Activated gamma-delta T cell treated with anti-CD3 and anti-CD28 coated beads, Interleukin-2, amount 50 U/mL, for 16 hours (primary cell): Measurements from ENCODE around the gene WRAP73.
"Not testable (repeated sequence)": the region's sequence is repeated elsewhere in the genome, so short reads cannot be mapped to it uniquely, and the experiment has no call there.

Experiments used
- DNase-seq: peaks from one replicate; pipeline ENCODE4 v3.0.0-alpha.2; 2020; ENCODE audit warnings: low read depth

WRAP73 gene

GRCh38 chr1:3630161-3630611 is 19.7 kb downstream of the WRAP73 start:
- DNase-seq = no peak

- DNase-seq = no peak
Observed at GRCh38 chr1:3629561-3630160, 20.2 kb downstream of the WRAP73 start.

DNA sequence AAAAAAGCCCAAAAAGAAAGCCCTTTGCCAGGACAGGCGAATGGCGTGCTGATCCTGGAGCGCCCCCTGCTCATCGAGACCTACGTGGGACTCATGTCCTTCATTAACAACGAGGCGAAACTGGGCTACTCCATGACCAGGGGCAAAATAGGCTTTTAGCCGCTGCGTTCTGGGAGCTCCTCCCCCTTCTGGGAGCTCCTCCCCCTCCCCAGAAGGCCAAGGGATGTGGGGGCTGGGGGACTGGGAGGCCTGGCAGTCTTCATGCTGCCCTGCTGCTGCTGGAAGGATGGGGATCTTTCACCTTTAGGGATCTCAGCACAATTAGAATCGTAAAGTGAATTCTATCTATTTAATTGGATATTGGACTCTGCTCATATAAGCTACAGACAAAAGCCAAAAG is 21.5 kb downstream of the WRAP73 start:
- DNase-seq = no peak

DNA sequence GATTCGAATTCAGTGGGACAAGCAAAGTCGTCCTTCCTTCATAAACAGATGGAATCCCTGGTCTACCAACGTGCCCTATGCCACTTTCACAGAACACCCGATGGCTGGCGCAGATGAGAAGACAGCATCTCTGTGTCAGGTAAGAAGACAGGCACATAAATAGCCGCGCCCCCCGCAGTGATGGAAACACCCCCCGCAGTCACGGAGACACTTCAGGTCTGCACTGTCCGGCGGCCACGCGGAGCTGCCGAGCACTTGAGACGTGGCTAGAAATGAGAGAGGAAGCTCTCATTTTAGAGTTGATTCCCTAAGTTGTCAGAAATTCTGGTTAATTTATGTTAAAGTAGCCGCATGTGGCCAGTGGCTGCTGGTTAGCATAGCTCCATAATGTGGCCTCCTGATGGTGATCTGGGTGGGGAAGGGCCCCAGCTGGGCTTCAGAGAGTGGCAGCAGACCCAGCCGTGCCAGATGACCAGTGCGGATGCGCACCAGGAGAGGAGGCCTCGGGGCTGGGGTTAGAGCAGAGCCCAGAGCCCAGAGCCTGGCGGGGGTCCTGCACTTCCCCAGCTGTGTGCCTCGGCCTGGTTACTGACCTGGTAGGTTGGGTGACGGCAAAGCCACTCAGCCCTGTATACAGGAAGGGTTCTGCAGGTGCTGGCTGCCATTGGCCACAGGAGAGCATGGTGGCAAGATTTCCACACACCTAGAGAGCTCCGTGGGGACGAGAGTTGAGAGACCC is 22.2 kb downstream of the WRAP73 start:
- no peak for DNase-seq

DNA sequence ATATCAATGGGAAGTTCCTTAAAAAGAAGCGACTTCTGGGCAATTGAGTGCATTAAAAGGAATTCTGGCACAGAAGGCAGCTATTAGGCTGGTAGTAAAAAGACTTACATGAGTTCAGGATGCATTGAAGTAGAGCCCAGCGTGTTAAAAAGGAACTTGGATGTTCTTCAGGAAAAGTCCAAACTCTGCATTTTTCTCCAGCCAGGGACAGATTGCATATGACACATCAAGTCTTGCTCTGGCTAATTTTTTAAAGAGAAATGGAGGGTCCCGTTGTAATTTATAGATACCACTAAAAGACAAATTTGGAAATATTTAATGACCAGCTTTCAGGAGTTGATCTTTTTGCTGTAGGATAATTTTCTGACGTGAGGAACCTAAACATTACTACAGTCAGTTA is 23.9 kb downstream of the WRAP73 start:
- no peak for DNase-seq

- peak; percentile 8 for DNase-seq
Observed at GRCh38 chr1:3625151-3625907, 24.6 kb downstream of the WRAP73 start.

DNA sequence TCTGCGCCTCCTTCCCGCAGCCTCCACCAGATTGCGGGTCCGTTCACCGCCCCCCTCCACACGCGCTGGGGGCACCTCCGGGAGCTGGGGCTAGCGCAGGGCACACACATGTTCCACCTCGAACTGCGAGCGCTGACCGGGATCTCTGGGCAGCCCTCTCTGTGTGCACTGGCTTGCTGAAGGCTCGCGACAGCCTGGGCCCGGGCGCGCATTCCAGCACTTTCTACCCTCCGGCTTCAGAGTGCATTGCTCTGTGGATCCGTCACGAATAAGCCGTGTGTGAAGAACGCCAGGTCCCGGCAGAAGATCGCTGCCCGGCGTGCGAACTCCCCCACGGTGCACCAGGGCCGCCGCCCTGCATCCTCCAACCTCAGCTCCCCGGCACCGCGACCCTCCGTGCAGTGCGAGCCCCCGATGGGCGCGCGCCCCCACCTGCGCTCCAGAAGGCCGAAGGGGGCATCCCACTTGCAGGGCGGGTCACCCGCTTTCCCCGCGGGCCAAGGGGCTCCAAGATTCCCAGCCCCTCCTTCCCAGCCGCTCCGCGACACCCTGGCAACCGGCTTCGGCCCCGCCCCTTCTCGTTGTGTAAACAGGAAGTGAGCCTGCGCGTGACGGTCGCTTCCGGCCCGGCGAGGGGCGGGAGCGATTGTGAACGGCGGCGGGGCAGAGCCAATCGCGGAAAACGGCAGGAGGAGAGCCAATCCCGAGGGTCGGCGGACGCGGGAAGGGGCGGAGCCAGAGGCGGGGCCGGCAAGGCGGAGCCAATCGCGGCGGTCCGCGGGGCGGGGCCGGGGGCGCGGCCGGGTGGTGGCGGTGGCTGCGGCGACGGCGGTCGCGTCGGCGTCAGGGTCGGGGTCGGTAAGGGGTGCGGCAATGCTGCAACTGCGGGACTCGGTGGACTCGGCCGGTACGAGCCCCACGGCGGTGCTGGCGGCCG is 25.4 kb downstream of the WRAP73 start, which contains the start of gene TPRG1L:
Gene TPRG1L (plus strand): TSS at position 816 of the 937 bp plus-strand sequence. CDS start 58 bp downstream, at position 874.
- DNase-seq = peak; percentile 97

- no peak for DNase-seq
Observed at GRCh38 chr1:3623441-3624199, 26.3 kb downstream of the WRAP73 start.

GRCh38 chr1:3622102-3622501 is 27.8 kb downstream of the WRAP73 start:
- not testable (repeated sequence) for DNase-seq

- not testable (repeated sequence) for DNase-seq
Observed at GRCh38 chr1:3621151-3621671, 28.7 kb downstream of the WRAP73 start.

DNA sequence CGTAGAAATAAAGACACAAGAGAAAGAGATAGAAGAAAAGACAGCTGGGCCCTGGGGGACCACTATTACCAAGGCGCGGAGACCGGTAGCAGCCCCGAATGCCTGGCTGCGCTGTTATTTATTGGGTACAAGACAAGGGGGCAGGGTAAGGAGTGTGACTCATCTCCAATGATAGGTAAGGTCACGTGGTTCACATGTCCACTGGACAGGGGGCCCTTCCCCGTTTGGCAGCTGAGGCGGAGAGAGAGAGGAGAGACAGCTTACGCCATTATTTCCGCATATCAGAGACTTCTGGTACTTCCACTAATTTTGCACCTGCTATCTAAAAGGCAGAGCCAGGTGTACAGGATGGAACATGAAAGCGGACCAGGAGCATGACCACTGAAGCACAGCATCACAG is 29.2 kb downstream of the WRAP73 start:
- no peak for DNase-seq

GRCh38 chr1:3618881-3619671 is 30.8 kb downstream of the WRAP73 start:
- DNase-seq = peak; percentile 70

- no peak for DNase-seq
Observed at GRCh38 chr1:3618531-3618880, 31.4 kb downstream of the WRAP73 start.

DNA sequence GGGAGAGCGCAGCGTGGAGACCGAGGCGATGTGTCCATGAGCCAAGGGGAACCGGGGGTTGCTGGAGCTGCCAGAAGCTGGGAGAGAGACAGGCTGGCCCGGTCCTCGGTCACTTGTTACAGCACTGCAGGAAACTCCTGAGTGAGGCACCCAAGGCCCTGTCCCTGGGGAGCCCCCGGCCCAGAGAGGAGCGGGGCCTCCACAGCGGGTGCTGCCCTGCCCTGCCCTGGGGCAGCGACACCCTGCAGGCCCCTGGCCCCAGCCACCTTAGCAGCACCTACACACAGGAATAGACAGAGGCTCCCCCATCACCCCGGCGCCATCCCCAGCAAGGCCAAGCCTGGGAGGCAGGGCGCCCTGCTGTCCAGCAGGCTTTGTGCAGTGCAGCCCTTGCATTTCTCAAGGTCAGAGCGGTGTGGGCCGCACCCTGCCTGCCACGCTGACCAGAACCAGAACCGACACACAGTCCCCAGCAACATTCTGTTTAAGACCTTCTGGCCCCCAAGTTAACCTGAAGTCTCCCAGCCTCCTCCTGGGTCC is 32.0 kb downstream of the WRAP73 start:
- DNase-seq = no peak

DNA sequence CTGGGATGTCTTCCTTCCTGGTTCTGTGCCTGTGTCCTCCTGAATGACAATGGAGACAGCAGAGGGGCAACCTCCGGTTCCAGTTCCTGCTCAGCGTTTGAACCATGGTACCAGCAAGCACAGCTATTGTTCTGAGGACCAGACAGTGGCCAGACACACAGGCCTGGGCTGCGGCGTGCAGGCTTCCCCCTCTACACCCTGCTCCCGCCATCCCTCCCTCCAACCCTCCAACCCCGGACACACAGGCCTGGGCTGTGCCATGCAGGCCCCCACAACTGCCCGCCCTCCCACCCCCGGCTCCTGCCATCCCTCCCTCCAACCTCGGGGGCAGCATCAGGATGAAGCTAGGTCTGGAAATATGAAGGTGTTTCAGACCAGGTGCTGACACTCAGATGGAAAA is 33.0 kb downstream of the WRAP73 start:
- DNase-seq = no peak

- no peak for DNase-seq
Observed at GRCh38 chr1:3614755-3615742, 34.9 kb downstream of the WRAP73 start.

GRCh38 chr1:3612123-3612522 is 37.8 kb downstream of the WRAP73 start:
- no peak for DNase-seq
